Osteocyte (in vitro differentiated cells): ENCODE data around the gene PTOV1. TPM values are rescaled to one million over a fixed set of nuclear protein-coding genes. Genes with fewer than 3 reads are reported as not detected.

Experiments
- DNase-seq: peaks from one replicate; pipeline ENCODE4 v3.0.0; 2021; ENCODE audit warnings: mixed read lengths; ENCODE audit not compliant: unreplicated experiment; ENCODE audit errors: extremely low spot score
- H3K27ac Mint-ChIP-seq: one replicate; pipeline ENCODE4 v1.8.0; 2021; ENCODE audit warnings: mild to moderate bottlenecking, mixed read lengths; ENCODE audit not compliant: unreplicated experiment
- H3K27me3 Mint-ChIP-seq: one replicate; pipeline ENCODE4 v1.8.0; 2021; ENCODE audit warnings: mixed read lengths; ENCODE audit not compliant: unreplicated experiment
- H3K36me3 Mint-ChIP-seq: one replicate; pipeline ENCODE4 v1.8.0; 2021; ENCODE audit warnings: mixed read lengths; ENCODE audit not compliant: unreplicated experiment
- H3K4me1 Mint-ChIP-seq: one replicate; pipeline ENCODE4 v1.8.0; 2021; ENCODE audit warnings: mixed read lengths; ENCODE audit not compliant: unreplicated experiment
- H3K4me3 Mint-ChIP-seq: one replicate; pipeline ENCODE4 v1.8.0; 2021; ENCODE audit warnings: mild to moderate bottlenecking, moderate library complexity, mixed read lengths; ENCODE audit not compliant: unreplicated experiment
- H3K9me3 Mint-ChIP-seq: one replicate; pipeline ENCODE4 v1.8.0; 2021; ENCODE audit warnings: mixed read lengths; ENCODE audit not compliant: unreplicated experiment
- long read RNA-seq: library from polyadenylated mRNA; unstranded; transcript quantifications from one replicate; pipeline ENCODE4 v2.0.0, GENCODE V29; 2021
- total RNA-seq: library from RNA; stranded (reverse); gene quantifications from 2 replicates; pipeline ENCODE4 v1.2.1, GENCODE V29; 2021
- TF ChIP-seq, protein P1 (sequence below): fragments of 200-600 bp; sonication (generic); IDR thresholded peaks from 2 replicates; pipeline ENCODE4 v1.5.0; 2021; ENCODE audit warnings: antibody characterized with exemption, mild to moderate bottlenecking, moderate library complexity

PTOV1 gene
- total RNA-seq: 266 and 295 TPM in 2 replicates
- long read RNA-seq, partial matches to known transcripts: 7 of 16 reads
- long read RNA-seq, other reads (novel, unspliced or antisense): 5 of 16 reads

DNA sequence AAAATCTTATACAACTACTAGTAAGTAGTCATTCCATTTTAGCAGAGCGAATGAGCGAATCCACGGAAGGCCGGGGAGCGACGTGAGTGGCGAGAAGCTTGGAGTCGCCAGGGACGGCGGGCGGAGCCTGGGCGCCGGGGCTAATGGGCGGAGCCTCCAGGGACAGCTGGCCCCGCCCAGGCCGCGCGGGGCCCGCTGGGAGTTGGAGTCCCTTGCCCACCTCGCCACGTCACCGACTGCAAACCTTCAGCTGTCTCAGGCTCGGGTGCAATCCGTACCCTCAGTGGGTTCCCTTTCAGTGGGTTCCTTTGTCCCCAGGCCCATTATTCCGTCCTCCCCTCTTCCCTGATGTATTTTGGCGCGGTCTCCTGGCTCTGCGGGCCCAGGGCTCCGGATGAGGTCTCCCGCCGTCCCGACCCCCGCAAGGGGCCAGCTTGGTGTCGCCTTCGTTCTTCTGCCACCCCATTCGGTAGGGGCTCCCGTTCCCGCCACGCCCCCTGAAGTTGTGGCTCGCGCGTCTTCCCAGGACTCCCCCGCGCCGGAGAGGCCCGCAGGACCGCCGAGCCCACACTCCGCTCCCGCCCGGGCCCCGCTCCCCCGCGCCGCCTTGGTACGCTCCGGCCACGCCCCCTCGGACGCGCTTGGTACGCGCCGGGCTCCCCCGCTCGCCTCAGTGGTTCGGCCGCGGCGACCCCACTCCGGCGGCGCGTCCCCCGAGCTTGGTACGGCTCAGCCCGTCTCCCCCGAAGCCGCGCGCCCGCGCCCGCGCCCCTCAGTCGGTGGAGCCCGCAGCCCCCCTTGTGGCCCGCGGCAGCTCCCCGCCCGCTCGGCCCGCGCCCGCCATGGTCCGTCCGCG lies at the start of gene PTOV1:
Gene PTOV1 (plus strand): TSS at position 673 of the 856 bp plus-strand sequence.
- peaks cover 14% of the 10 kb centered on the region for H3K36me3 Mint-ChIP-seq
- H3K4me1 Mint-ChIP-seq: peaks cover 48% of the 10 kb centered on the region
- peak within 1 kb of the TSS; percentile 87 for H3K4me3 Mint-ChIP-seq
- TF ChIP-seq, protein P1, sequence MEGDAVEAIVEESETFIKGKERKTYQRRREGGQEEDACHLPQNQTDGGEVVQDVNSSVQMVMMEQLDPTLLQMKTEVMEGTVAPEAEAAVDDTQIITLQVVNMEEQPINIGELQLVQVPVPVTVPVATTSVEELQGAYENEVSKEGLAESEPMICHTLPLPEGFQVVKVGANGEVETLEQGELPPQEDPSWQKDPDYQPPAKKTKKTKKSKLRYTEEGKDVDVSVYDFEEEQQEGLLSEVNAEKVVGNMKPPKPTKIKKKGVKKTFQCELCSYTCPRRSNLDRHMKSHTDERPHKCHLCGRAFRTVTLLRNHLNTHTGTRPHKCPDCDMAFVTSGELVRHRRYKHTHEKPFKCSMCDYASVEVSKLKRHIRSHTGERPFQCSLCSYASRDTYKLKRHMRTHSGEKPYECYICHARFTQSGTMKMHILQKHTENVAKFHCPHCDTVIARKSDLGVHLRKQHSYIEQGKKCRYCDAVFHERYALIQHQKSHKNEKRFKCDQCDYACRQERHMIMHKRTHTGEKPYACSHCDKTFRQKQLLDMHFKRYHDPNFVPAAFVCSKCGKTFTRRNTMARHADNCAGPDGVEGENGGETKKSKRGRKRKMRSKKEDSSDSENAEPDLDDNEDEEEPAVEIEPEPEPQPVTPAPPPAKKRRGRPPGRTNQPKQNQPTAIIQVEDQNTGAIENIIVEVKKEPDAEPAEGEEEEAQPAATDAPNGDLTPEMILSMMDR: no peak
- H3K9me3 Mint-ChIP-seq: peaks cover 6% of the 10 kb centered on the region
- H3K27ac Mint-ChIP-seq: peak within 1 kb of the TSS; percentile 98
- DNase-seq: peak; percentile 97
- H3K27me3 Mint-ChIP-seq: no peaks in the 10 kb centered on the region

DNA sequence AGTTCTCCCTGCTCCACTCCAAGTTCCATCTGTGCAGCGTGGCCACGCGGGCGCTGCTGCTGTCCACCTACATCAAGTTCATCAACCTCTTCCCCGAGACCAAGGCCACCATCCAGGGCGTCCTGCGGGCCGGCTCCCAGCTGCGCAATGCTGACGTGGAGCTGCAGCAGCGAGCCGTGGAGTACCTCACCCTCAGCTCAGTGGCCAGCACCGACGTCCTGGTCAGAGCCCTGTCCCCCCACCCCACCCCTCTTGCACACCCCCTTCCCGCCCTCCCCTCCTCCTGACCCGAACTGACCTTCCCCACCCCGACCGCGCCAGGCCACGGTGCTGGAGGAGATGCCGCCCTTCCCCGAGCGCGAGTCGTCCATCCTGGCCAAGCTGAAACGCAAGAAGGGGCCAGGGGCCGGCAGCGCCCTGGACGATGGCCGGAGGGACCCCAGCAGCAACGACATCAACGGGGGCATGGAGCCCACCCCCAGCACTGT lies 49.5 kb upstream of the PTOV1 start:
- Mint-ChIP-seq H3K36me3 (peaks cover 27% of the 10 kb centered on the region), H3K27me3 (no peaks in the 10 kb centered on the region), H3K4me3 (no peak overlapping the region), H3K4me1 (peaks cover 2% of the 10 kb centered on the region), H3K9me3 (no peaks in the 10 kb centered on the region), H3K27ac (no peak overlapping the region)
- TF ChIP-seq, protein P1: no peak
- no peak for DNase-seq

DNA sequence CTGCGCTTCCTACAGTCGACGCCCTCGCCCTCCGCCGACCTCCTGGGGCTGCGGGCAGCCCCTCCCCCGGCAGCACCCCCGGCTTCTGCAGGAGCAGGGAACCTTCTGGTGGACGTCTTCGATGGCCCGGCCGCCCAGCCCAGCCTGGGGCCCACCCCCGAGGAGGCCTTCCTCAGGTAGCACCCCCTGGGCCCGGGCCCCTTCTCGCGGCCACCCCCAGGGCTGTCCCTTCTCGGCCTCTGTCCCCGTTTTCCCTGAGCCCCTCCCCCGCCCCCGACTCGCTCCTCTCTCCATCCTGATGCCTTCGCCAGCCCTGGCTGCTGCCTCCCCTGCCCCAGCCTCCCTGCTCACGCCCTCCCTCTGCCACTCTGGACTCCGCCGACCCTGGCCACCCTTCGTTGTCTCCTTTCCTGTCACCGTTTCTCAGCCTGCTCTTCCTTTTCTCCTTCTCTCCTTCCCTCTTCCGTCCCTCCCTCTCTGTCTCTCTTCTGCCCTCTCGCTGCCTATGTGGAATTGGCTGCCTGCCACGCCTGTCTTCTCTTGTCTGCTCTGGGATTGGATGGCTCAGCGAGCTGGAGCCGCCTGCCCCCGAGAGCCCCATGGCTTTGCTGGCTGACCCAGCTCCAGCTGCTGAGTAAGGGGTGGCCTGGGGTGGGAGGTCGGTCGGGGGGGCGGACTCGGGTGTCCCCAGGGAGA lies 48.8 kb upstream of the PTOV1 start:
- TF ChIP-seq, protein P1: peak; percentile 30
- no peak overlapping the region for H3K4me3 Mint-ChIP-seq
- H3K9me3 Mint-ChIP-seq: no peaks in the 10 kb centered on the region
- no peak overlapping the region for H3K27ac Mint-ChIP-seq
- H3K4me1 Mint-ChIP-seq: peaks cover 2% of the 10 kb centered on the region
- no peaks in the 10 kb centered on the region for H3K27me3 Mint-ChIP-seq
- DNase-seq: no peak
- H3K36me3 Mint-ChIP-seq: peaks cover 28% of the 10 kb centered on the region

DNA sequence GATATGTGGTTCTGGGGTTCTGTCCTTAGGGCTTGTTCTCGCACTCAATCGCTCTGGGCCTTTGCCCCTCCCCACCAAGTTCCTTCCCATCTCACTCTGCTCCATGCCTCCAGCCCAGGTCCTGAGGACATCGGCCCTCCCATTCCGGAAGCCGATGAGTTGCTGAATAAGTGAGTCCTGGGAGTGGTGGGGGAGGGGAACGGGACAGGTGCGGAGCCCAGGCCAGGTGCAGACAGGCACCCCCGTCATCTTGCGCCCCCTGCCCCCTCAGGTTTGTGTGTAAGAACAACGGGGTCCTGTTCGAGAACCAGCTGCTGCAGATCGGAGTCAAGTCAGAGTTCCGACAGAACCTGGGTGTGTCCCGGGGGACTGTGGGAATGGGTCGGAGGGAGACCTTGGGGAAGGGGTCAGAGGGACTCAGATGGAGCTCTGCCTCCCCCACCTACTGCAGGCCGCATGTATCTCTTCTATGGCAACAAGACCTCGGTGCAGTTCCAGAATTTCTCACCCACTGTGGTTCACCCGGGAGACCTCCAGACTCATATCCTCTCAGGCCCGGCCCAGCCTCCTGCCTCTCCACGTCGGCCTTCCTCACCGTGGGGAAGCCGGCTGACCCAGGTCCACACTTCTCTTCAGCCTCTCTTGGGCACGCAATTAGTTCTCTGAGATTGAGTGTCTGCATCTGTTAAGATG lies 48.0 kb upstream of the PTOV1 start:
- no peak for DNase-seq
- TF ChIP-seq, protein P1: no peak
- Mint-ChIP-seq H3K9me3 (no peaks in the 10 kb centered on the region), H3K4me3 (no peak overlapping the region), H3K4me1 (peaks cover 2% of the 10 kb centered on the region), H3K27me3 (no peaks in the 10 kb centered on the region), H3K36me3 (peaks cover 29% of the 10 kb centered on the region), H3K27ac (no peak overlapping the region)
